A673 (cell line): ENCODE measurements around the gene ETFA.

Experiments
- CTCF ChIP-seq: fragments of 300-800, 200-600 bp; sonication (generic); conservative IDR thresholded peaks from 2 replicates; pipeline ENCODE4 v1.5.1; 2017; ENCODE audit warnings: low read depth, mild to moderate bottlenecking, antibody characterized with exemption, low read length, moderate library complexity, mixed read lengths
- EZH2 ChIP-seq: fragments of 200-600 bp; sonication (generic); IDR thresholded peaks from 2 replicates; pipeline ENCODE4 v1.6.1; 2017; ENCODE audit warnings: borderline replicate concordance, low read depth, mild to moderate bottlenecking, mixed read lengths, antibody characterized with exemption, low read length; ENCODE audit not compliant: poor library complexity, severe bottlenecking

- no peak for TF ChIP-seq CTCF
- TF ChIP-seq EZH2: no peak
These were observed 21.7 kb downstream of the ETFA start for GRCh38 chr15:76289582-76289981.
